Prostate gland (tissue), 2 donors: ENCODE data around the gene PFDN6. TPM values are rescaled to one million over a fixed set of nuclear protein-coding genes. Genes with fewer than 3 reads are reported as not detected.

ENCODE experiments used
- DNase-seq: peaks from one replicate; pipeline ENCODE4 v3.0.0-alpha.2; 2019; ENCODE audit warnings: low spot score
- H3K27ac ChIP-seq, 2 donors: fragments of 200-600 bp; sonication (generic); 2 replicates each; pipeline ENCODE4 v1.5.1; 2017 to 2019
- H3K27me3 ChIP-seq: fragments of 200-600 bp; sonication (generic); replicated peaks from 2 replicates; pipeline ENCODE4 v1.5.1; 2019; ENCODE audit not compliant: insufficient read depth
- H3K36me3 ChIP-seq, 2 donors: fragments of 200-600 bp; sonication (generic); 1 replicate in 1 of 2; 2 replicates in 1 of 2; pipeline versions ENCODE4 v1.5.1 to v1.8.1; 2017 to 2019
- H3K4me1 ChIP-seq: fragments of 200-600 bp; sonication (generic); replicated peaks from 2 replicates; pipeline ENCODE4 v1.5.1; 2019
- H3K4me3 ChIP-seq, 2 donors: fragments of 200-600 bp; sonication (generic); 2 replicates each; pipeline ENCODE4 v1.5.1; 2017 to 2019
- H3K9me3 ChIP-seq: fragments of 200-600 bp; sonication (generic); 2 replicates; pipeline ENCODE4 v1.5.1; 2017
- POLR2A ChIP-seq: fragments of 450-650 bp; IDR thresholded peaks from one replicate; pipeline ENCODE4 v1.6.1; 2016; ENCODE audit warnings: antibody characterized with exemption, mild to moderate bottlenecking
- POLR2AphosphoS5 ChIP-seq: sonication (generic); formaldehyde crosslinking; IDR thresholded peaks from one replicate; pipeline ENCODE4 v1.6.1; 2017; ENCODE audit warnings: antibody characterized with exemption
- WGBS: methylation state at CpG from one replicate; pipeline ENCODE4 v1.1.5; 2018; 5-methylcytosine and 5-hydroxymethylcytosine counted together
- intact Hi-C: fragments of 100-400 bp; cut with DNase I; formaldehyde crosslinking; loops from one replicate; pipeline ENCODE4 v1.14.2; 2022
- total RNA-seq, 2 donors: library from RNA; depleted of rRNA; stranded (reverse); fragments of >200 nt; gene quantifications; one replicate each; pipeline ENCODE4 v1.1.0, GENCODE V29; 2016
- TF ChIP-seq, protein P1 (sequence below), 4 experiments: fragments of 200-600 bp in 2 of 4; fragments of 450-650 bp in 2 of 4; sonication (generic) in 2 of 4; IDR thresholded peaks; 1 replicate in 3 of 4; 2 replicates in 1 of 4; pipeline ENCODE4 v1.5.1; 2016 to 2019; ENCODE audit warnings: antibody characterized with exemption in 4 of 4, mild to moderate bottlenecking in 2 of 4, moderate library complexity in 2 of 4

Gene PFDN6
- total RNA-seq, 2 donors from 2014 or later: 24.1 to 59.7 TPM

GRCh38 chr6:33294086-33294823 lies 4.9 kb downstream of the PFDN6 start:
- DNase-seq: no peak
- Histone ChIP-seq H3K4me1 (peaks cover 7% of the 10 kb centered on the region), H3K36me3 (peaks cover 0 to 3% of the 10 kb centered on the region in 2 donors), H3K4me3 (no peak overlapping the region), H3K27me3 (no peaks in the 10 kb centered on the region), H3K9me3 (no peaks in the 10 kb centered on the region), H3K27ac (peak overlapping the region in 1 of 2 donors; percentile 6)
- WGBS: 63% methylated on average over 10 of the region's 10 CpGs
- intact Hi-C loops: no loop called here
- TF ChIP-seq POLR2A: no peak
- TF ChIP-seq, protein P1, sequence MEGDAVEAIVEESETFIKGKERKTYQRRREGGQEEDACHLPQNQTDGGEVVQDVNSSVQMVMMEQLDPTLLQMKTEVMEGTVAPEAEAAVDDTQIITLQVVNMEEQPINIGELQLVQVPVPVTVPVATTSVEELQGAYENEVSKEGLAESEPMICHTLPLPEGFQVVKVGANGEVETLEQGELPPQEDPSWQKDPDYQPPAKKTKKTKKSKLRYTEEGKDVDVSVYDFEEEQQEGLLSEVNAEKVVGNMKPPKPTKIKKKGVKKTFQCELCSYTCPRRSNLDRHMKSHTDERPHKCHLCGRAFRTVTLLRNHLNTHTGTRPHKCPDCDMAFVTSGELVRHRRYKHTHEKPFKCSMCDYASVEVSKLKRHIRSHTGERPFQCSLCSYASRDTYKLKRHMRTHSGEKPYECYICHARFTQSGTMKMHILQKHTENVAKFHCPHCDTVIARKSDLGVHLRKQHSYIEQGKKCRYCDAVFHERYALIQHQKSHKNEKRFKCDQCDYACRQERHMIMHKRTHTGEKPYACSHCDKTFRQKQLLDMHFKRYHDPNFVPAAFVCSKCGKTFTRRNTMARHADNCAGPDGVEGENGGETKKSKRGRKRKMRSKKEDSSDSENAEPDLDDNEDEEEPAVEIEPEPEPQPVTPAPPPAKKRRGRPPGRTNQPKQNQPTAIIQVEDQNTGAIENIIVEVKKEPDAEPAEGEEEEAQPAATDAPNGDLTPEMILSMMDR (IDR thresholded peaks at IDR 0.05): no peak
- no peak for TF ChIP-seq POLR2AphosphoS5

GRCh38 chr6:33295621-33296369 lies 6.4 kb downstream of the PFDN6 start:
- H3K36me3 ChIP-seq: peaks cover 0 to 3% of the 10 kb centered on the region in 2 donors
- no peak for TF ChIP-seq POLR2AphosphoS5
- TF ChIP-seq, protein P1 (IDR thresholded peaks at IDR 0.05): no peak
- no peak for TF ChIP-seq POLR2A
- intact Hi-C loops: no loop called here
- DNase-seq: no peak
- H3K9me3 ChIP-seq: no peaks in the 10 kb centered on the region
- no peaks in the 10 kb centered on the region for H3K27me3 ChIP-seq
- whole genome bisulfite sequencing: 86% methylated on average over 15 of the region's 15 CpGs
- no peak overlapping the region for H3K4me3 ChIP-seq
- H3K4me1 ChIP-seq: peaks cover 4% of the 10 kb centered on the region
- peak overlapping the region in 1 of 2 donors; percentile 96 for H3K27ac ChIP-seq

DNA sequence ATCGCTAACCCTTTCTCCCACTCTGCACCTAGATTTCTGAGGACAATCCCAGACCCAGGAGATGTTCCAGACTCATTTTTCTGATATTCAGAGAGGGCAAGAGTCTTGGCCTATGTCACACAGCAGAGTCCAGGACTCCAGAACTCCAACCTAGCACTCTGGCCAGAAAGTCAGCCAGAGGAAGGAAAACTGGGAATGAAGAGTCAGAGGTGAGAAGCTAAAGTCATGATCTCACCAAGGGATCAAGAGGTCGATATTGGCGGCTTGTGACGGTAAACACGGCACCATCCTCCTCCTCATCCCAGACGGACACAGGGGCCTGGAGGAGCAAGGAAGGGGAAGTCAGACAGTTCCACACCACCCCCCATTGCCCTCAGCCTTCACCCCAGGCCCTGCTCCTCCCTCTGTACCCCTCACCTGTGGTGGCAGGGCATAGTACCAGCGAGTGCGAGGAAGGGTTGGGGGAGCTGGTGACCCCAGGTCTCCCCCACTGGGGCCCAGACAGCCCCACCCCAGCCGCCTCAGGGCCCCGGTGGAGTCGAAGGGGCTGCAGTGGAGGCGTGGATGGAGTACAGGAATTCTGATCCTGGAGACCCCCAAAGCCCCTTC lies 7.5 kb downstream of the PFDN6 start:
- Histone ChIP-seq H3K4me1 (peaks cover 4% of the 10 kb centered on the region), H3K27me3 (no peaks in the 10 kb centered on the region), H3K4me3 (peak overlapping the region; percentile 64 to 70), H3K27ac (peak overlapping the region; percentile 95 to 96), H3K9me3 (no peaks in the 10 kb centered on the region), H3K36me3 (peaks cover 0 to 3% of the 10 kb centered on the region in 2 donors)
- 58% methylated on average over 12 of the region's 12 CpGs for WGBS
- DNase-seq: no peak
- TF ChIP-seq, protein P1 (IDR thresholded peaks at IDR 0.05): no peak
- no peak for TF ChIP-seq POLR2AphosphoS5
- no peak for TF ChIP-seq POLR2A
- intact Hi-C loops: no loop called here

DNA sequence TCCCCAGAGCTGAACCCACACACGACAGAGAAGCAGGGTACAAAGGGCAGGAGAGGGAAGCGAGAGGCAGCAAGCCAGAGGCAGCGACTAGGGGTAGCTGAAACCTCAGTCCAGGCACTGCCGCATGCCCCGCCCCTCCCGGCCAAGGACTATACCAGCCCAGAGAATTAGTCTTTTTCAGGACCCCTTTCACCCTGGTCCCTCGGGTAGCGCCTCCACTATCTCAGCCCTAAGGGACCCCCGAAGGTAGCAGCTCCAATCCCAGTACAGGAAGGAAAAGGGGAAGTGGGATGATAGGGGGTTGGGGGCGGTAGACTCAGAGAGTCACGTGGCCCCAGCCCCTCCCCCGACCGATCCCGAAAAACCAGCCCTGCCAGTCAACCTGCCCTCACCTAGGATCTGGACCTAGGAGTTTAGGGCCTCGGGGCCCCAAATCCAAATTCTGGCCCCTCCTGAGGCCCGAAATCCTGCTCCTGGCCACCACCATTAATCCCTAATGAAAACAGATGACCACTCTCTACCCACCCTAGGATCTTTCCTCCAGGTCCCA lies 8.1 kb downstream of the PFDN6 start:
- intact Hi-C loops: no loop called here
- peaks cover 4% of the 10 kb centered on the region for H3K4me1 ChIP-seq

More for the DNA sequence above, 8.1 kb downstream of the PFDN6 start:
- Histone ChIP-seq H3K27ac (peak overlapping the region; percentile 95 to 96), H3K27me3 (no peaks in the 10 kb centered on the region), H3K4me3 (peak overlapping the region; percentile 64 to 70), H3K36me3 (peaks cover 0 to 3% of the 10 kb centered on the region in 2 donors), H3K9me3 (no peaks in the 10 kb centered on the region)
- TF ChIP-seq POLR2AphosphoS5 (no peak), POLR2A (peak; percentile 13)
- TF ChIP-seq, protein P1 (IDR thresholded peaks at IDR 0.05): peak in 2 of 4 experiments; percentile 13 to 19
- peak; percentile 83 for DNase-seq
- 8% methylated on average over 16 of the region's 16 CpGs for whole genome bisulfite sequencing
